SK-N-SH (cell line): Measurements from ENCODE around the gene UBE2D1. TPM values are rescaled to one million over a fixed set of nuclear protein-coding genes. Genes with fewer than 3 reads are reported as not detected.
"Not testable (repeated sequence)": the region's sequence is repeated elsewhere in the genome, so short reads cannot be mapped to it uniquely, and the experiment has no call there.

Experiments
- CTCF ChIA-PET: fragments of 300-600, 350-600 bp; formaldehyde crosslinking; extraction: SDS; loops from one replicate; lab custom pipeline; 2021; lab: Yijun Ruan, JAX
- POLR2A ChIA-PET: fragments of 350-600 bp; sonication (Branson Sonifier 250); formaldehyde crosslinking; extraction: SDS; loops from one replicate; lab custom pipeline; 2020; ENCODE audit warnings: antibody characterized with exemption, inconsistent platforms; lab: Yijun Ruan, JAX
- DNase-seq: peaks from one replicate; pipeline ENCODE4 v3.0.0; 2012
- H2AFZ ChIP-seq: fragments of 200-600 bp; sonication (generic); 2 replicates; pipeline ENCODE4 v1.8.1; 2016; ENCODE audit warnings: antibody characterized with exemption, mild to moderate bottlenecking, low read depth
- H3F3A ChIP-seq: fragments of 200-600 bp; sonication (generic); replicated peaks from 2 replicates; pipeline ENCODE3; 2016; ENCODE audit warnings: antibody characterized with exemption, mild to moderate bottlenecking; ENCODE audit not compliant: insufficient read depth
- H3K27ac ChIP-seq, 2 experiments: fragments of 200-500 bp in 1 of 2; fragments of 200-600 bp in 1 of 2; sonication (Bioruptor generic) in 1 of 2; sonication (generic), shearing (Covaris generic) in 1 of 2; 2 replicates each; pipeline versions ENCODE4 v1.5.1 to v1.6.1; 2014 to 2016; ENCODE audit warnings: low read depth in 2 of 2, inconsistent platforms in 1 of 2, low read length in 1 of 2, mild to moderate bottlenecking in 1 of 2, mixed read lengths in 1 of 2
- H3K27me3 ChIP-seq: fragments of 200-600 bp; sonication (generic), shearing (Covaris generic); 2 replicates; pipeline ENCODE4 v1.6.1; 2016; ENCODE audit warnings: mixed run types; ENCODE audit not compliant: insufficient read depth
- H3K36me3 ChIP-seq, 2 experiments: fragments of 200-500 bp in 1 of 2; fragments of 200-600 bp in 1 of 2; sonication (Bioruptor generic) in 1 of 2; sonication (generic) in 1 of 2; replicated peaks in 1 of 2; 2 replicates each; pipeline versions ENCODE3 to v1.5.1; 2014 to 2016; ENCODE audit warnings: low read length in 1 of 2, mild to moderate bottlenecking in 1 of 2; ENCODE audit not compliant: insufficient read depth in 2 of 2, control insufficient read depth in 1 of 2
- H3K4me1 ChIP-seq, 2 experiments: fragments of 200-500 bp in 1 of 2; fragments of 200-600 bp in 1 of 2; sonication (Bioruptor generic) in 1 of 2; sonication (generic), shearing (Covaris generic) in 1 of 2; 2 replicates each; pipeline versions ENCODE4 v1.5.1 to v1.6.1; 2014 to 2016; ENCODE audit warnings: low read depth in 1 of 2, low read length in 1 of 2, mixed run types in 1 of 2; ENCODE audit not compliant: insufficient read depth in 2 of 2, control insufficient read depth in 1 of 2
- H3K4me2 ChIP-seq: fragments of 200-600 bp; sonication (generic), shearing (Covaris generic); 2 replicates; pipeline ENCODE4 v1.6.1; 2017; ENCODE audit warnings: mixed run types
- H3K4me3 ChIP-seq, 2 experiments: fragments of 200-500 bp in 1 of 2; fragments of 200-600 bp in 1 of 2; sonication (Bioruptor generic) in 1 of 2; sonication (generic), shearing (Covaris generic) in 1 of 2; 2 replicates each; pipeline versions ENCODE4 v1.5.1 to v1.8.1; 2014 to 2016; ENCODE audit warnings: low read depth in 2 of 2, inconsistent platforms in 1 of 2, low read length in 1 of 2, mild to moderate bottlenecking in 1 of 2, mixed read lengths in 1 of 2, moderate library complexity in 1 of 2
- H3K79me2 ChIP-seq: fragments of 200-600 bp; sonication (generic); 2 replicates; pipeline ENCODE4 v1.8.1; 2017; ENCODE audit warnings: mild to moderate bottlenecking; ENCODE audit not compliant: insufficient read depth
- H3K9ac ChIP-seq: fragments of 200-600 bp; sonication (generic); 2 replicates; pipeline ENCODE4 v1.6.1; 2017; ENCODE audit warnings: mixed run types
- H3K9me2 ChIP-seq: fragments of 200-600 bp; sonication (generic); 2 replicates; pipeline ENCODE4 v1.6.1; 2017; ENCODE audit warnings: mixed run types
- H3K9me3 ChIP-seq: fragments of 200-600 bp; sonication (generic); 2 replicates; pipeline ENCODE4 v1.6.1; 2017; ENCODE audit warnings: mixed run types, mild to moderate bottlenecking, moderate library complexity
- H4K20me1 ChIP-seq: fragments of 200-600 bp; sonication (generic); 2 replicates; pipeline ENCODE4 v1.6.1; 2017; ENCODE audit warnings: mild to moderate bottlenecking, mixed run types; ENCODE audit not compliant: insufficient read depth
- CHD2 ChIP-seq: fragments of 150-350 bp; IDR thresholded peaks from 2 replicates; pipeline ENCODE4 v1.6.1; 2018; ENCODE audit warnings: low read length; ENCODE audit not compliant: partially characterized antibody
- EP300 ChIP-seq, 2 experiments: IDR thresholded peaks; 2 replicates each; pipeline versions ENCODE4 v1.4.0 to v1.6.1; 2012; ENCODE audit warnings: borderline replicate concordance in 1 of 2, low read depth in 1 of 2, low read length in 1 of 2
- EZH2phosphoT487 ChIP-seq: fragments of 200-600 bp; sonication (generic); IDR thresholded peaks from 2 replicates; pipeline ENCODE4 v1.6.1; 2017; ENCODE audit warnings: low read depth, mixed run types, mild to moderate bottlenecking, antibody characterized with exemption, moderate library complexity, borderline replicate concordance
- FOXM1 ChIP-seq: IDR thresholded peaks from 2 replicates; pipeline ENCODE4 v1.4.0; 2012; ENCODE audit warnings: low read depth, mild to moderate bottlenecking
- GABPA ChIP-seq: IDR thresholded peaks from 2 replicates; pipeline ENCODE4 v1.4.0; 2012; ENCODE audit warnings: low read depth, mild to moderate bottlenecking
- MEF2A ChIP-seq: IDR thresholded peaks from 2 replicates; pipeline ENCODE4 v1.4.0; 2012; ENCODE audit warnings: low read depth, borderline replicate concordance
- POLR2AphosphoS5 ChIP-seq: IDR thresholded peaks from 2 replicates; pipeline ENCODE4 v1.6.1; 2012; ENCODE audit warnings: low read depth, low read length
- RCOR1 ChIP-seq: fragments of 150-350 bp; IDR thresholded peaks from 2 replicates; pipeline ENCODE4 v1.6.1; 2017; ENCODE audit warnings: antibody characterized with exemption, low read length
- SMC3 ChIP-seq: IDR thresholded peaks from 2 replicates; pipeline ENCODE4 v1.6.1; 2012; ENCODE audit warnings: low read depth, low read length, improper control_type of control experiment
- WGBS: methylation state at CpG from one replicate; pipeline ENCODE4 v1.1.6; 2017; ENCODE audit warnings: low lambda C conversion rate; 5-methylcytosine and 5-hydroxymethylcytosine counted together
- polyA plus RNA-seq, 3 experiments: library from polyadenylated mRNA; depleted of rRNA; stranded (reverse); fragments of >200 nt; gene quantifications; 2 replicates each; pipeline ENCODE4 v1.2.3, GENCODE V29; 2012
- TF ChIP-seq, protein P1 (sequence below): IDR thresholded peaks from 2 replicates; pipeline ENCODE4 v1.4.0; 2012; ENCODE audit warnings: low read depth, borderline replicate concordance
- TF ChIP-seq, protein P2 (sequence below): IDR thresholded peaks from 2 replicates; pipeline ENCODE4 v1.6.1; 2012; ENCODE audit warnings: mild to moderate bottlenecking, low read depth, low read length, moderate library complexity
- TF ChIP-seq, protein P3 (sequence below): IDR thresholded peaks from 2 replicates; pipeline ENCODE4; 2012

Gene UBE2D1
- polyA plus RNA-seq, 1 of the 3 experiments (the other 2 are of a cell fraction) = 8.7 TPM

DNA sequence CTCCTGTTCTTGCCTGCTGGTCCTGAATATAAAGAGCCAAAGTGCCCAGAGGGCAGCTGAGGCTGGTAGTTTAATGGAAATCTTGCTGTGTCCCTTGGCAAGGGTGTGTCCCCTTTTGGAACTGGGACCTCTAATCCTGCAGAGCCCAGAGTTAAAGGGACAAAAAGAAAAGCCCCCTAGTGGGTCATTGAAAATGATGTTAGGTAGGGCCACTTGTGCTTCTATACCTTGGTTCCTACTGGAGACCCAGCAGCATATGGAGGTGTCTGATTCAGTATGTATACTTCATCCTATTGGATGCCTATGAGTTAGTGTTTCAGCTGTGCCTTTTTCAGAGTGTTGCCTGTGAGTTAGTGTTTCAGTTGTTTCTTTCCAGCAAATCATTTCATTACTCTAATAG is 81.0 kb downstream of the UBE2D1 start:
- ChIA-PET CTCF (interaction anchor here (0.8 to 2.8 kb wide), 8 partner anchors 14 to 365 kb away, joined by 3 to 22 read pairs (median 6); no protein-coding TSS in a partner anchor), POLR2A (no interaction called here)

DNA sequence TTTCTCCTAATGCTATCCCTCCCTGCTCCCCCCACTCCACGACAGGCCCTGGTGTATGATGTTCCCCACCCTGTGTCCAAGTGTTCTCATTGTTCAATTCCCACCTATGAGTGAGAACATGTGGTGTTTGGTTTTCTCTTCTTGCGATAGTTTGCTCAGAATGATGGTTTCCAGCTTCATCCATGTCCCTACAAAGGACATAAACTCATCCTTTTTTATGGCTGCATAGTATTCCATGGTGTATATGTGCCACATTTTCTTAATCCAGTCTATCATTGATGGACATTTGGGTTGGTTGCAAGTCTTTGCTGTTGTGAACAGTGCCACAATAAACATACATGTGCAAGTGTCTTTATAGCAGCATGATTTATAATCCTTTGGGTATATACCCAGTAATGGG is 83.1 kb downstream of the UBE2D1 start:
- H3K4me3 ChIP-seq, H3K9me2 ChIP-seq, H3K79me2 ChIP-seq, H3K27ac ChIP-seq, H3K9ac ChIP-seq, H3K4me2 ChIP-seq, POLR2A ChIA-PET, H2AFZ ChIP-seq, CTCF ChIA-PET, DNase-seq, H3K36me3 ChIP-seq, H3K9me3 ChIP-seq, H3K27me3 ChIP-seq, H4K20me1 ChIP-seq, H3F3A ChIP-seq, H3K4me1 ChIP-seq: not testable (repeated sequence)
- WGBS = 66% methylated on average over 2 of the region's 2 CpGs

More for the DNA sequence above, 81.0 kb downstream of the UBE2D1 start:
- Histone ChIP-seq H3K4me2 (no peak overlapping the region), H2AFZ (no peak overlapping the region), H3K9me2 (no peaks in the 10 kb centered on the region), H3K27me3 (no peaks in the 10 kb centered on the region), H3K9ac (no peak overlapping the region), H4K20me1 (no peaks in the 10 kb centered on the region), H3K9me3 (no peaks in the 10 kb centered on the region), H3K79me2 (no peaks in the 10 kb centered on the region), H3K36me3 (no peaks in the 10 kb centered on the region), H3F3A (no peaks in the 10 kb centered on the region), H3K4me1 (no peaks in the 10 kb centered on the region), H3K27ac (no peak overlapping the region), H3K4me3 (no peak overlapping the region)
- TF ChIP-seq GABPA (no peak), SMC3 (no peak), CHD2 (no peak), FOXM1 (no peak), EZH2phosphoT487 (no peak), EP300 (IDR thresholded peaks at IDR 0.05; ENCODE audit: borderline replicate concordance in 1 of 2, low read depth in 1 of 2, low read length in 1 of 2) (no peak), MEF2A (no peak), RCOR1 (no peak), POLR2AphosphoS5 (no peak)
- TF ChIP-seq, protein P1, sequence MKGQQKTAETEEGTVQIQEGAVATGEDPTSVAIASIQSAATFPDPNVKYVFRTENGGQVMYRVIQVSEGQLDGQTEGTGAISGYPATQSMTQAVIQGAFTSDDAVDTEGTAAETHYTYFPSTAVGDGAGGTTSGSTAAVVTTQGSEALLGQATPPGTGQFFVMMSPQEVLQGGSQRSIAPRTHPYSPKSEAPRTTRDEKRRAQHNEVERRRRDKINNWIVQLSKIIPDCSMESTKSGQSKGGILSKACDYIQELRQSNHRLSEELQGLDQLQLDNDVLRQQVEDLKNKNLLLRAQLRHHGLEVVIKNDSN = no peak
- TF ChIP-seq, protein P2, sequence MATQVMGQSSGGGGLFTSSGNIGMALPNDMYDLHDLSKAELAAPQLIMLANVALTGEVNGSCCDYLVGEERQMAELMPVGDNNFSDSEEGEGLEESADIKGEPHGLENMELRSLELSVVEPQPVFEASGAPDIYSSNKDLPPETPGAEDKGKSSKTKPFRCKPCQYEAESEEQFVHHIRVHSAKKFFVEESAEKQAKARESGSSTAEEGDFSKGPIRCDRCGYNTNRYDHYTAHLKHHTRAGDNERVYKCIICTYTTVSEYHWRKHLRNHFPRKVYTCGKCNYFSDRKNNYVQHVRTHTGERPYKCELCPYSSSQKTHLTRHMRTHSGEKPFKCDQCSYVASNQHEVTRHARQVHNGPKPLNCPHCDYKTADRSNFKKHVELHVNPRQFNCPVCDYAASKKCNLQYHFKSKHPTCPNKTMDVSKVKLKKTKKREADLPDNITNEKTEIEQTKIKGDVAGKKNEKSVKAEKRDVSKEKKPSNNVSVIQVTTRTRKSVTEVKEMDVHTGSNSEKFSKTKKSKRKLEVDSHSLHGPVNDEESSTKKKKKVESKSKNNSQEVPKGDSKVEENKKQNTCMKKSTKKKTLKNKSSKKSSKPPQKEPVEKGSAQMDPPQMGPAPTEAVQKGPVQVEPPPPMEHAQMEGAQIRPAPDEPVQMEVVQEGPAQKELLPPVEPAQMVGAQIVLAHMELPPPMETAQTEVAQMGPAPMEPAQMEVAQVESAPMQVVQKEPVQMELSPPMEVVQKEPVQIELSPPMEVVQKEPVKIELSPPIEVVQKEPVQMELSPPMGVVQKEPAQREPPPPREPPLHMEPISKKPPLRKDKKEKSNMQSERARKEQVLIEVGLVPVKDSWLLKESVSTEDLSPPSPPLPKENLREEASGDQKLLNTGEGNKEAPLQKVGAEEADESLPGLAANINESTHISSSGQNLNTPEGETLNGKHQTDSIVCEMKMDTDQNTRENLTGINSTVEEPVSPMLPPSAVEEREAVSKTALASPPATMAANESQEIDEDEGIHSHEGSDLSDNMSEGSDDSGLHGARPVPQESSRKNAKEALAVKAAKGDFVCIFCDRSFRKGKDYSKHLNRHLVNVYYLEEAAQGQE = no peak
- TF ChIP-seq, protein P3, sequence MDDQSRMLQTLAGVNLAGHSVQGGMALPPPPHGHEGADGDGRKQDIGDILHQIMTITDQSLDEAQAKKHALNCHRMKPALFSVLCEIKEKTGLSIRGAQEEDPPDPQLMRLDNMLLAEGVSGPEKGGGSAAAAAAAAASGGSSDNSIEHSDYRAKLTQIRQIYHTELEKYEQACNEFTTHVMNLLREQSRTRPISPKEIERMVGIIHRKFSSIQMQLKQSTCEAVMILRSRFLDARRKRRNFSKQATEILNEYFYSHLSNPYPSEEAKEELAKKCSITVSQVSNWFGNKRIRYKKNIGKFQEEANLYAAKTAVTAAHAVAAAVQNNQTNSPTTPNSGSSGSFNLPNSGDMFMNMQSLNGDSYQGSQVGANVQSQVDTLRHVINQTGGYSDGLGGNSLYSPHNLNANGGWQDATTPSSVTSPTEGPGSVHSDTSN = no peak
- no peak for DNase-seq

Other genes with a start within 250 kb of the UBE2D1 start
- 0.71 and 0.88 TPM in 2 replicates for gene IPMK, start 67.1 kb upstream of the UBE2D1 start, polyA plus RNA-seq (2012; rRNA removed)
- gene CISD1, start 65.8 kb upstream of the UBE2D1 start, polyA plus RNA-seq (2012; rRNA removed) = 34.1 and 40.8 TPM in 2 replicates
- gene TFAM, start 50.4 kb downstream of the UBE2D1 start, polyA plus RNA-seq (2012; rRNA removed) = 13.0 and 19.6 TPM in 2 replicates
- gene BICC1, start 177.9 kb downstream of the UBE2D1 start, polyA plus RNA-seq (2012; rRNA removed) = 1.5 and 2.2 TPM in 2 replicates